Lower lobe of right lung (tissue), 2 donors: ENCODE measurements around the gene CEP128. TPM values are rescaled to one million over a fixed set of nuclear protein-coding genes. Genes with fewer than 3 reads are reported as not detected.

Experiments
- ATAC-seq, 2 donors: fragments of 200-7000 bp; cut with Tn5 transposase; one replicate each; pipeline ENCODE4 v1.9.1; 2020 to 2022; ENCODE audit warnings: mild to moderate bottlenecking in 2 of 2, moderate library complexity in 2 of 2
- DNase-seq: peaks from one replicate; pipeline ENCODE4 v3.0.0-alpha.2; 2020
- H3K27ac ChIP-seq: fragments of 200-600 bp; one replicate; pipeline ENCODE4 v1.8.0; 2022
- H3K27me3 ChIP-seq: fragments of 200-600 bp; one replicate; pipeline ENCODE4 v1.8.0; 2022; ENCODE audit warnings: low read depth
- H3K36me3 ChIP-seq: fragments of 200-600 bp; one replicate; pipeline ENCODE4 v1.8.0; 2022; ENCODE audit warnings: mild to moderate bottlenecking
- H3K4me1 ChIP-seq: fragments of 200-600 bp; one replicate; pipeline ENCODE4 v1.8.0; 2022
- H3K4me3 ChIP-seq: fragments of 200-600 bp; one replicate; pipeline ENCODE4 v1.8.0; 2022; ENCODE audit warnings: mild to moderate bottlenecking
- H3K9me3 ChIP-seq: fragments of 200-600 bp; one replicate; pipeline ENCODE4 v1.8.0; 2022
- CTCF ChIP-seq: fragments of 200-600 bp; IDR thresholded peaks from one replicate; pipeline ENCODE4 v1.8.0; 2022; ENCODE audit warnings: antibody characterized with exemption, mild to moderate bottlenecking
- intact Hi-C: fragments of 100-400 bp; cut with DNase I; formaldehyde crosslinking; loops from one replicate; pipeline ENCODE4 v1.11.0; 2022
- total RNA-seq: library from RNA; stranded (reverse); fragmentation: NEBNext Ultra II Directional; extraction: Animal tissue kit (Norgen Biotek cat#: 25700); gene quantifications from one replicate; pipeline ENCODE4 v1.2.1, GENCODE V29; 2021
- donor health status: DM: no; HTN: yes; CAD: no; lungs with severe emphysema.

Gene CEP128
- total RNA-seq, 1 donor from 2014 or later, result 11.5 TPM

- intact Hi-C loops, result no loop called here
- ATAC-seq, result no peak
- Histone ChIP-seq H3K9me3 (no peaks in the 10 kb centered on the region), H3K27ac (no peak overlapping the region), H3K36me3 (no peaks in the 10 kb centered on the region), H3K4me3 (no peak overlapping the region), H3K4me1 (no peaks in the 10 kb centered on the region), H3K27me3 (no peaks in the 10 kb centered on the region)
- no peak for DNase-seq
- TF ChIP-seq CTCF, result no peak
Observed at GRCh38 chr14:80784820-80785219, 156.7 kb downstream of the CEP128 start.

GRCh38 chr14:80781972-80782367, 159.6 kb downstream of the CEP128 start:
- no peak for TF ChIP-seq CTCF
- Histone ChIP-seq H3K27ac (no peak overlapping the region), H3K4me3 (no peak overlapping the region), H3K36me3 (no peaks in the 10 kb centered on the region), H3K4me1 (no peaks in the 10 kb centered on the region), H3K9me3 (no peaks in the 10 kb centered on the region), H3K27me3 (no peaks in the 10 kb centered on the region)
- intact Hi-C loops, result no loop called here
- ATAC-seq (no peak), DNase-seq (no peak)

- no peaks in the 10 kb centered on the region for H3K36me3 ChIP-seq
- DNase-seq, result no peak
- no peak for TF ChIP-seq CTCF
- H3K4me1 ChIP-seq, result no peaks in the 10 kb centered on the region
- no peak overlapping the region for H3K27ac ChIP-seq
- intact Hi-C loops, result no loop called here
- H3K9me3 ChIP-seq, result no peaks in the 10 kb centered on the region
- H3K27me3 ChIP-seq, result no peaks in the 10 kb centered on the region
- H3K4me3 ChIP-seq, result no peak overlapping the region
- ATAC-seq, result no peak
Observed at GRCh38 chr14:80780500-80780899, 161.0 kb downstream of the CEP128 start.

GRCh38 chr14:80776657-80777056, 164.9 kb downstream of the CEP128 start:
- Histone ChIP-seq H3K4me1 (no peaks in the 10 kb centered on the region), H3K27me3 (no peaks in the 10 kb centered on the region), H3K4me3 (no peak overlapping the region), H3K36me3 (no peaks in the 10 kb centered on the region), H3K27ac (no peak overlapping the region), H3K9me3 (no peaks in the 10 kb centered on the region)
- intact Hi-C loops, result no loop called here
- no peak for DNase-seq
- TF ChIP-seq CTCF, result no peak
- no peak for ATAC-seq

- intact Hi-C loops, result no loop called here
- ATAC-seq, result no peak
- Histone ChIP-seq H3K27me3 (no peaks in the 10 kb centered on the region), H3K9me3 (no peaks in the 10 kb centered on the region), H3K4me1 (no peaks in the 10 kb centered on the region), H3K36me3 (no peaks in the 10 kb centered on the region), H3K4me3 (no peak overlapping the region), H3K27ac (no peak overlapping the region)
- no peak for DNase-seq
- TF ChIP-seq CTCF, result no peak
Observed at GRCh38 chr14:80776186-80776585, 165.4 kb downstream of the CEP128 start.

- H3K27me3 ChIP-seq, result no peaks in the 10 kb centered on the region
- H3K4me1 ChIP-seq, result no peaks in the 10 kb centered on the region
- no peak for ATAC-seq
- no peak overlapping the region for H3K27ac ChIP-seq
- no peak for TF ChIP-seq CTCF
- H3K9me3 ChIP-seq, result no peaks in the 10 kb centered on the region
- H3K36me3 ChIP-seq, result no peaks in the 10 kb centered on the region
- no peak overlapping the region for H3K4me3 ChIP-seq
- intact Hi-C loops, result no loop called here
- DNase-seq, result no peak
Observed at GRCh38 chr14:80772504-80772903, 169.0 kb downstream of the CEP128 start.
